ENCODE measurements around the gene PRRC2A. TPM values are rescaled to one million over a fixed set of nuclear protein-coding genes. Genes with fewer than 3 reads are reported as not detected.

The PRRC2A gene
- total RNA-seq, 4 donors from 2014 or later: 67.1 to 133 (median 126) TPM

GRCh38 chr6:31660381-31661261 lies 40.1 kb downstream of the PRRC2A start, which contains the start of gene C6orf47:
Gene C6orf47 (minus strand): TSS chr6:31660778. CDS start chr6:31659947, 831 bp downstream.
- H3K27me3 ChIP-seq: no peaks in the 10 kb centered on the region
- H3K36me3 ChIP-seq: peaks cover 0 to 25% (median 0%) of the 10 kb centered on the region in 3 donors
- H3K9me3 ChIP-seq: no peaks in the 10 kb centered on the region
- peak within 1 kb of the TSS; percentile 54 to 74 (median 66) for H3K4me3 ChIP-seq
- peak; percentile 87 to 92 for TF ChIP-seq POLR2A (IDR thresholded peaks at IDR 0.05)
- no peak for TF ChIP-seq CTCF (IDR thresholded peaks at IDR 0.05)
- peak; percentile 89 to 94 (median 90) for DNase-seq
- H3K27ac ChIP-seq: peak within 1 kb of the TSS; percentile 81 to 90 (median 84)
- peaks cover 9 to 67% (median 19%) of the 10 kb centered on the region in 4 donors for H3K4me1 ChIP-seq

GRCh38 chr6:31661262-31662123 lies 41.0 kb downstream of the PRRC2A start:
- H3K4me3 ChIP-seq: peak overlapping the region in 3 of 4 donors; percentile 64 to 74 (median 67)
- TF ChIP-seq POLR2A (IDR thresholded peaks at IDR 0.05) (no peak), CTCF (IDR thresholded peaks at IDR 0.05) (no peak)
- no peak for DNase-seq
- H3K27me3 ChIP-seq: no peaks in the 10 kb centered on the region
- H3K9me3 ChIP-seq: no peaks in the 10 kb centered on the region
- peaks cover 9 to 63% (median 19%) of the 10 kb centered on the region in 4 donors for H3K4me1 ChIP-seq
- peak overlapping the region; percentile 81 to 90 (median 84) for H3K27ac ChIP-seq
- H3K36me3 ChIP-seq: peaks cover 0 to 24% (median 0%) of the 10 kb centered on the region in 3 donors

- no peaks in the 10 kb centered on the region for H3K9me3 ChIP-seq
- no peaks in the 10 kb centered on the region for H3K27me3 ChIP-seq
- H3K4me3 ChIP-seq: no peak overlapping the region
- TF ChIP-seq CTCF (IDR thresholded peaks at IDR 0.05) (no peak), POLR2A (IDR thresholded peaks at IDR 0.05) (no peak)
- H3K27ac ChIP-seq: no peak overlapping the region
- no peak for DNase-seq
- H3K36me3 ChIP-seq: peaks cover 0 to 20% (median 0%) of the 10 kb centered on the region in 3 donors
- peaks cover 9 to 68% (median 19%) of the 10 kb centered on the region in 4 donors for H3K4me1 ChIP-seq
These were observed 41.7 kb downstream of the PRRC2A start for GRCh38 chr6:31662124-31662723.

- DNase-seq: no peak
- no peak for TF ChIP-seq CTCF (IDR thresholded peaks at IDR 0.05)
- no peak for TF ChIP-seq POLR2A (IDR thresholded peaks at IDR 0.05)
- Histone ChIP-seq H3K36me3 (peaks cover 0 to 23% (median 0%) of the 10 kb centered on the region in 3 donors), H3K27ac (peak overlapping the region; percentile 92 to 99 (median 95)), H3K4me3 (peak overlapping the region; percentile 68 to 95 (median 79)), H3K9me3 (no peaks in the 10 kb centered on the region), H3K4me1 (peaks cover 9 to 61% (median 18%) of the 10 kb centered on the region in 4 donors), H3K27me3 (no peaks in the 10 kb centered on the region)
These were observed 42.8 kb downstream of the PRRC2A start for GRCh38 chr6:31663126-31663960.
